HepG2 (cell line): ENCODE data around the gene RPLP2. TPM values are rescaled to one million over a fixed set of nuclear protein-coding genes. Genes with fewer than 3 reads are reported as not detected.

Experiments
- AGO2 ChIP-seq: fragments of 200-400 bp; formaldehyde crosslinking; optimal IDR thresholded peaks from 2 replicates; pipeline ENCODE3; 2017; ENCODE audit warnings: mild to moderate bottlenecking, low read depth, low read length, moderate library complexity
- ARID2 ChIP-seq: sonication (generic); formaldehyde crosslinking; IDR thresholded peaks from 2 replicates; pipeline ENCODE4 v1.8.1; 2022; ENCODE audit warnings: mild to moderate bottlenecking, missing genetic modification reagents, borderline replicate concordance
- MIXL1 ChIP-seq: IDR thresholded peaks from 2 replicates; pipeline ENCODE4 v1.6.1; 2016
- NFE2 ChIP-seq: sonication (generic); formaldehyde crosslinking; IDR thresholded peaks from 2 replicates; pipeline ENCODE4 v1.4.0; 2020; ENCODE audit warnings: missing genetic modification reagents
- PAX8 ChIP-seq: sonication (generic); formaldehyde crosslinking; IDR thresholded peaks from 2 replicates; pipeline ENCODE4 v1.8.0; 2022; ENCODE audit warnings: mild to moderate bottlenecking, missing genetic modification reagents, borderline replicate concordance
- POLR2AphosphoS5 ChIP-seq: IDR thresholded peaks from 2 replicates; pipeline ENCODE4 v1.6.1; 2012; ENCODE audit warnings: low read depth, low read length
- RBFOX2 ChIP-seq: fragments of 200-400 bp; formaldehyde crosslinking; IDR thresholded peaks from 2 replicates; pipeline ENCODE4 v1.6.1; 2017; ENCODE audit warnings: low read depth, mild to moderate bottlenecking, low read length
- RBM22 ChIP-seq: fragments of 200-400 bp; formaldehyde crosslinking; optimal IDR thresholded peaks from 2 replicates; pipeline ENCODE3; 2017; ENCODE audit warnings: mild to moderate bottlenecking, low read length, moderate library complexity
- SIN3B ChIP-seq: fragments of 150-350 bp; IDR thresholded peaks from 2 replicates; pipeline ENCODE4 v1.6.1; 2014; ENCODE audit warnings: low read length
- SSRP1 ChIP-seq: IDR thresholded peaks from 2 replicates; pipeline ENCODE4 v1.6.1; 2016; ENCODE audit warnings: control low read depth
- TBL1XR1 ChIP-seq: fragments of 150-350 bp; IDR thresholded peaks from 2 replicates; pipeline ENCODE4 v1.6.1; 2014; ENCODE audit warnings: borderline replicate concordance, low read length; ENCODE audit not compliant: partially characterized antibody
- TCF12 ChIP-seq, 2 experiments: fragments of 450-650 bp in 1 of 2; sonication (generic) in 1 of 2; formaldehyde crosslinking in 1 of 2; IDR thresholded peaks; 2 replicates each; pipeline versions ENCODE4 v1.6.1 to v1.8.0; 2017 to 2022; ENCODE audit warnings: antibody characterized with exemption in 1 of 2, mild to moderate bottlenecking in 1 of 2, missing genetic modification reagents in 1 of 2, moderate library complexity in 1 of 2
- ZBTB10 ChIP-seq: sonication (generic); formaldehyde crosslinking; IDR thresholded peaks from 2 replicates; pipeline ENCODE4 v1.4.0; 2020; ENCODE audit warnings: missing genetic modification reagents, borderline replicate concordance
- ZBTB4 ChIP-seq: sonication (generic); formaldehyde crosslinking; IDR thresholded peaks from 2 replicates; pipeline ENCODE4 v1.4.0; 2020; ENCODE audit warnings: missing genetic modification reagents, mild to moderate bottlenecking, borderline replicate concordance
- ZC3H4 ChIP-seq: sonication (generic); formaldehyde crosslinking; IDR thresholded peaks from 2 replicates; pipeline ENCODE4 v1.4.0; 2020; ENCODE audit warnings: missing genetic modification reagents, borderline replicate concordance
- ZKSCAN1 ChIP-seq: fragments of 150-350 bp; IDR thresholded peaks from 2 replicates; pipeline ENCODE4 v1.6.1; 2014; ENCODE audit warnings: low read length
- ZNF136 ChIP-seq: sonication (generic); formaldehyde crosslinking; IDR thresholded peaks from 2 replicates; pipeline ENCODE4 v1.8.1; 2022; ENCODE audit warnings: low read depth, mild to moderate bottlenecking, moderate library complexity, missing genetic modification reagents
- ZNF343 ChIP-seq: sonication (generic); formaldehyde crosslinking; IDR thresholded peaks from 2 replicates; pipeline ENCODE4 v1.4.0; 2020; ENCODE audit warnings: mild to moderate bottlenecking, missing genetic modification reagents
- ZNF44 ChIP-seq: sonication (generic); formaldehyde crosslinking; IDR thresholded peaks from 2 replicates; pipeline ENCODE4 v1.5.1; 2020; ENCODE audit warnings: mild to moderate bottlenecking, missing genetic modification reagents
- ZNF503 ChIP-seq: sonication (generic); formaldehyde crosslinking; IDR thresholded peaks from 2 replicates; pipeline ENCODE4 v1.4.0; 2020; ENCODE audit warnings: missing genetic modification reagents
- ZNF576 ChIP-seq: sonication (generic); formaldehyde crosslinking; IDR thresholded peaks from 2 replicates; pipeline ENCODE4 v1.4.0; 2020; ENCODE audit warnings: mild to moderate bottlenecking, missing genetic modification reagents
- ZNF652 ChIP-seq: IDR thresholded peaks from 2 replicates; pipeline ENCODE4 v1.6.1; 2016; ENCODE audit warnings: low read depth, borderline replicate concordance
- polyA plus RNA-seq, 8 experiments: library from polyadenylated mRNA; depleted of rRNA in 3 of 8; stranded (reverse) in 7 of 8; unstranded in 1 of 8; fragments of >200 nt; fragmentation: Illumina TruSeq in 4 of 8; extraction: Trizol in 4 of 8; gene quantifications; 2 replicates each; pipeline versions ENCODE4 v1.2.1 to v1.2.3, GENCODE V29; 2011 to 2016; ENCODE audit warnings: low read depth in 4 of 8, missing spikeins in 1 of 8, mixed read lengths in 1 of 8; ENCODE audit not compliant: insufficient read depth in 1 of 8
- total RNA-seq, 5 experiments: library from RNA; depleted of rRNA; stranded (reverse); fragments of >200 nt; fragmentation: Illumina TruSeq; extraction: Trizol; gene quantifications; 2 replicates each; pipeline ENCODE4 v1.2.3, GENCODE V29; 2016; ENCODE audit warnings: low read depth in 1 of 5

Gene RPLP2
- total and polyA plus RNA-seq, 2 of the 13 experiments (the other 11 are each of a cell fraction or from before 2014, with no cell fraction given): 978 to 2,106 TPM

- no peak for TF ChIP-seq ZNF652
- TF ChIP-seq TBL1XR1: no peak
- TF ChIP-seq ZNF44 (CRISPR knock-in tag): no peak
- TF ChIP-seq ARID2 (CRISPR knock-in tag): peak; percentile 75; the same call in 1 of the 2 replicates
- peak; percentile 83 for TF ChIP-seq RBM22
- no peak for TF ChIP-seq ZNF576
- peak; percentile 50; the same call in 1 of the 2 replicates for TF ChIP-seq RBFOX2
- TF ChIP-seq PAX8: no peak
- no peak for TF ChIP-seq SIN3B
- peak; percentile 90 for TF ChIP-seq AGO2
- TF ChIP-seq NFE2 (CRISPR knock-in tag): no peak
- 0 out of 2 replicates have a peak, but pooled peaks have one; percentile 0 for TF ChIP-seq ZNF503 (CRISPR knock-in tag)
- no peak for TF ChIP-seq ZNF136 (CRISPR knock-in tag)
- TF ChIP-seq MIXL1: no peak
- no peak for TF ChIP-seq ZBTB4 (CRISPR knock-in tag)
- TF ChIP-seq ZC3H4 (CRISPR knock-in tag): peak; percentile 54; the same call in 1 of the 2 replicates
- TF ChIP-seq SSRP1 (CRISPR knock-in tag): no peak
- TF ChIP-seq POLR2AphosphoS5: peak; percentile 24; the same call in 1 of the 2 replicates
- TF ChIP-seq TCF12 (IDR thresholded peaks at IDR 0.05): no peak
- TF ChIP-seq TCF12 (CRISPR knock-in tag; IDR thresholded peaks at IDR 0.05): no peak
- TF ChIP-seq ZBTB10: no peak
- no peak for TF ChIP-seq ZNF343
- no peak for TF ChIP-seq ZKSCAN1
Observed at GRCh38 chr11:825366-826226, 15.8 kb downstream of the RPLP2 start (continued).
